ENCODE data around the gene RREB1.

DNA sequence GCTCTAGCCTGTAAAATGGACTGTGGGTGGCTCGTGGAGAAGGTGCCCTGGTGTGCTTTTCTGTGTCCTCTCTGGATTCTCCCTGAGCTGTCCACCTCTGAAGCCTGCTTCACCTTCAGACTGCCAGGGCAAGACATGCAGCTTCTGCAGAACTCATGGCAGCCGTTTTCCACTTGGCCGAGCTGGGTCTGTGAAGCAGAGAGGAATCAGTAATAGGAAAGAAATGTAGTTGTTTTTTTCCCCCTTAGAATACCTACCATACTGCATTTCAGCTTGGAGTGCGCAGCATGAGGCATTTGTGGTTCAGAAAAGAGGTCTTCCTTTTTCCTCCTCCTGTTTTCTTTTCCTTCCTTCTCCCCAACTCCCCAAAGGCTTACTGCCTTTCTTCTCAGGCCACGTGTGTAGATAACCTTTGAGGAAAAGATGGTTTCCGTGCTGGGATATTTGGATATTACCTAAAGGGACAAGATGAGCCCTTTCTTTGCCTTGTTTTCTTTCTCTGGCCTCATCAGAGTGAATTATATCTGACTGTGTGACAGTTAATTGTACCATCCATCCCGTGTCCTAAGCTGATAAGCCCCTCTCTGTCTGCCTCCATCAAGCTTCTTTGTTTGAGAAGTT lies 39.4 kb downstream of the RREB1 start:
- TF ChIP-seq POLR2A (IDR thresholded peaks at IDR 0.05) = no peak
- TF ChIP-seq CTCF (IDR thresholded peaks at IDR 0.05) = no peak
- TF ChIP-seq POLR2AphosphoS5 (IDR thresholded peaks at IDR 0.05) = no peak
- no peak for TF ChIP-seq EP300 (IDR thresholded peaks at IDR 0.05)

Measured in suprapubic skin (tissue), 4 donors.